OCI-LY1 (cell line): ENCODE data around the gene FAM53B.

Experiments
- H2AFZ ChIP-seq: fragments of 200-600 bp; sonication (generic), shearing (Covaris generic); 2 replicates; pipeline ENCODE4 v1.6.0; 2014; ENCODE audit warnings: antibody characterized with exemption, mild to moderate bottlenecking, low read length
- H3F3A ChIP-seq: fragments of 200-600 bp; sonication (generic), shearing (Covaris generic); 2 replicates; pipeline ENCODE4 v1.6.0; 2014; ENCODE audit warnings: mild to moderate bottlenecking, antibody characterized with exemption, low read length, moderate library complexity; ENCODE audit not compliant: insufficient read depth
- H3K27ac ChIP-seq: fragments of 200-600 bp; sonication (generic); 2 replicates; pipeline ENCODE4 v1.5.1; 2014; ENCODE audit warnings: low read length, mixed run types, mild to moderate bottlenecking, low read depth; ENCODE audit not compliant: poor library complexity, severe bottlenecking
- H3K27me3 ChIP-seq: fragments of 200-600 bp; sonication (generic); 2 replicates; pipeline ENCODE4 v1.6.0; 2014; ENCODE audit warnings: antibody characterized with exemption, mild to moderate bottlenecking, low read length, moderate library complexity; ENCODE audit not compliant: insufficient read depth
- H3K36me3 ChIP-seq: fragments of 200-600 bp; sonication (generic); 2 replicates; pipeline ENCODE4 v1.6.1; 2014; ENCODE audit warnings: mild to moderate bottlenecking, antibody characterized with exemption, low read length, moderate library complexity, mixed read lengths; ENCODE audit not compliant: insufficient read depth
- H3K4me1 ChIP-seq: fragments of 200-600 bp; sonication (generic); 2 replicates; pipeline ENCODE4 v1.5.1; 2014; ENCODE audit warnings: mild to moderate bottlenecking, low read length, moderate library complexity; ENCODE audit not compliant: insufficient read depth, severe bottlenecking
- H3K4me2 ChIP-seq: fragments of 200-600 bp; sonication (generic), shearing (Covaris generic); 2 replicates; pipeline ENCODE4 v1.6.1; 2014; ENCODE audit warnings: low read length
- H3K4me3 ChIP-seq: fragments of 200-600 bp; sonication (generic); 2 replicates; pipeline ENCODE4 v1.5.1; 2014; ENCODE audit warnings: low read length, low read depth, mild to moderate bottlenecking, mixed read lengths; ENCODE audit not compliant: poor library complexity, severe bottlenecking
- H3K79me2 ChIP-seq: fragments of 200-600 bp; shearing (Covaris generic); 2 replicates; pipeline ENCODE4 v1.6.1; 2016; ENCODE audit warnings: mixed run types, low read length, mixed read lengths; ENCODE audit not compliant: insufficient read depth
- H3K9ac ChIP-seq: fragments of 200-600 bp; sonication (generic), shearing (Covaris generic); 2 replicates; pipeline ENCODE4 v1.6.1; 2014; ENCODE audit warnings: mild to moderate bottlenecking, low read length, mixed read lengths
- H3K9me2 ChIP-seq: fragments of 200-600 bp; sonication (generic), shearing (Covaris generic); 2 replicates; pipeline ENCODE4 v1.6.1; 2014; ENCODE audit warnings: low read depth, mild to moderate bottlenecking, low read length, mixed read lengths
- H3K9me3 ChIP-seq: fragments of 200-600 bp; shearing (Covaris generic); 2 replicates; pipeline ENCODE4 v1.6.1; 2014; ENCODE audit warnings: low read length, mixed read lengths
- H4K20me1 ChIP-seq: fragments of 200-600 bp; sonication (generic), shearing (Covaris generic); 2 replicates; pipeline ENCODE4 v1.6.0; 2016; ENCODE audit warnings: mild to moderate bottlenecking, low read length; ENCODE audit not compliant: insufficient read depth
- EZH2 ChIP-seq: fragments of 200-600 bp; sonication (generic), shearing (Covaris generic); IDR thresholded peaks from 2 replicates; pipeline ENCODE4 v1.8.0; 2017; ENCODE audit warnings: borderline replicate concordance, mixed run types, mild to moderate bottlenecking, antibody characterized with exemption, low read length, moderate library complexity, mixed read lengths
- TF ChIP-seq, protein P1 (sequence below): fragments of 200-600 bp; sonication (generic), shearing (Covaris generic); IDR thresholded peaks from 2 replicates; pipeline ENCODE4 v1.5.1; 2017; ENCODE audit warnings: mild to moderate bottlenecking, antibody characterized with exemption, low read length, moderate library complexity, mixed read lengths

FAM53B gene

DNA sequence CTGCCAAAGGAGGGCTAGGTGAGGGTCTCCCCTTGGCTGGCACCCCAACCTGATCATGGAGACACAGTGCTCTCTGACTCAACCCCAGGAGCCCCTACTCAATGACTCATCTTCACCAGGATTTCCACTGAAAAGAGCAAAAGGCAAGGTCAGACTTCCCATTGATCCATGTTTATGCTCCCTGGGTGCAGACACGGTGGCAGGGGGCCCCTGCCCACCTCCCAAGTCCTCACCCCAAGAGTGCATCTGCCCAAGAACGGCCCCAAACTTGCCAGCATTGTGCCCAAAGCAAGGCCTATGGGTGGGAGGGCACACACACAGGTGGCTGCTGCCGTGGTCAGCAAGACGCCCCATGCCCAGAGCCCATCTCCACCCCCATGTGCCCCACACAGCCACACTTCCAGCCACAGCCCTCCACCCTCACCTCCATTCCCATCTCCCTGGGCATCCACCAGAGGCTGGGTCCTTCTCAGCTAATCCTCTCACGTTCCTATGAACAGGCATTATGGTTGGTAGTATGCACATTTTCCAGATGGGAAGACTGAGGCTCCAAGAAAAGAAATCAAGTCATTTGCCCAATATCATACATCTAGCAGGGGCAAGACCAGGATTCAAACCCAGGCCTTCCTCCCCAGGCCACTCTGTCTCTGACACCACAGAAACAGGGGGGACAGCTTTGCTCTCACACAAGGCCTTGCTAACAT, 31.3 kb downstream of the FAM53B start:
- Histone ChIP-seq H3K4me1 (peaks cover 76% of the 10 kb centered on the region), H4K20me1 (no peaks in the 10 kb centered on the region), H3K9ac (no peak overlapping the region), H3K4me2 (no peak overlapping the region), H3K36me3 (peaks cover 30% of the 10 kb centered on the region), H2AFZ (no peak overlapping the region), H3K27ac (no peak overlapping the region), H3K27me3 (no peaks in the 10 kb centered on the region), H3K9me2 (no peaks in the 10 kb centered on the region), H3K9me3 (no peaks in the 10 kb centered on the region), H3K4me3 (no peak overlapping the region), H3K79me2 (peaks cover 64% of the 10 kb centered on the region), H3F3A (no peaks in the 10 kb centered on the region)
- no peak for TF ChIP-seq EZH2
- TF ChIP-seq, protein P1, sequence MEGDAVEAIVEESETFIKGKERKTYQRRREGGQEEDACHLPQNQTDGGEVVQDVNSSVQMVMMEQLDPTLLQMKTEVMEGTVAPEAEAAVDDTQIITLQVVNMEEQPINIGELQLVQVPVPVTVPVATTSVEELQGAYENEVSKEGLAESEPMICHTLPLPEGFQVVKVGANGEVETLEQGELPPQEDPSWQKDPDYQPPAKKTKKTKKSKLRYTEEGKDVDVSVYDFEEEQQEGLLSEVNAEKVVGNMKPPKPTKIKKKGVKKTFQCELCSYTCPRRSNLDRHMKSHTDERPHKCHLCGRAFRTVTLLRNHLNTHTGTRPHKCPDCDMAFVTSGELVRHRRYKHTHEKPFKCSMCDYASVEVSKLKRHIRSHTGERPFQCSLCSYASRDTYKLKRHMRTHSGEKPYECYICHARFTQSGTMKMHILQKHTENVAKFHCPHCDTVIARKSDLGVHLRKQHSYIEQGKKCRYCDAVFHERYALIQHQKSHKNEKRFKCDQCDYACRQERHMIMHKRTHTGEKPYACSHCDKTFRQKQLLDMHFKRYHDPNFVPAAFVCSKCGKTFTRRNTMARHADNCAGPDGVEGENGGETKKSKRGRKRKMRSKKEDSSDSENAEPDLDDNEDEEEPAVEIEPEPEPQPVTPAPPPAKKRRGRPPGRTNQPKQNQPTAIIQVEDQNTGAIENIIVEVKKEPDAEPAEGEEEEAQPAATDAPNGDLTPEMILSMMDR = no peak

DNA sequence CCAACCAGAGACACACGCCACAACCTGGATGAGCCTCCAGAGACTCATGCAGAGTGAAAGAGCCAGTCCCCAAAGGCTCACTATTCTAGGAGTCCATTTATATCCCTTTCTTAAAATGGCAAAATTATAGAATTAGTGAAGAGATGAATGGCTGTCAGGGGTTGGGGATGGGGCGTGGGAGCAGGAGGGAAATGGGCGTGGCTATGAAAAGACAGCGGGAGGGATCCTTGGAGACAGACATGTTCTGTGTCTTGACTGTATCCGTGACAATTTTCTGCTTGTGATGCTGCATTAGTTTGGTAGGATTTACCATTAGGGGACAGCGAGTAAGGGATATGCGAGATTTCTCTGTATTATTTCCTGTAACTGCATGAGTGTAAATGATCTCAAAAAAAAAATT, 33.0 kb downstream of the FAM53B start:
- no peak overlapping the region for H2AFZ ChIP-seq
- H3F3A ChIP-seq = no peaks in the 10 kb centered on the region
- peaks cover 84% of the 10 kb centered on the region for H3K4me1 ChIP-seq
- no peaks in the 10 kb centered on the region for H4K20me1 ChIP-seq
- H3K9me2 ChIP-seq = no peaks in the 10 kb centered on the region
- no peaks in the 10 kb centered on the region for H3K27me3 ChIP-seq
- H3K27ac ChIP-seq = no peak overlapping the region
- peaks cover 25% of the 10 kb centered on the region for H3K36me3 ChIP-seq
- no peak overlapping the region for H3K4me2 ChIP-seq
- peaks cover 48% of the 10 kb centered on the region for H3K79me2 ChIP-seq
- no peak for TF ChIP-seq EZH2
- TF ChIP-seq, protein P1 = no peak
- no peak overlapping the region for H3K9ac ChIP-seq
- no peaks in the 10 kb centered on the region for H3K9me3 ChIP-seq
- H3K4me3 ChIP-seq = no peak overlapping the region

DNA sequence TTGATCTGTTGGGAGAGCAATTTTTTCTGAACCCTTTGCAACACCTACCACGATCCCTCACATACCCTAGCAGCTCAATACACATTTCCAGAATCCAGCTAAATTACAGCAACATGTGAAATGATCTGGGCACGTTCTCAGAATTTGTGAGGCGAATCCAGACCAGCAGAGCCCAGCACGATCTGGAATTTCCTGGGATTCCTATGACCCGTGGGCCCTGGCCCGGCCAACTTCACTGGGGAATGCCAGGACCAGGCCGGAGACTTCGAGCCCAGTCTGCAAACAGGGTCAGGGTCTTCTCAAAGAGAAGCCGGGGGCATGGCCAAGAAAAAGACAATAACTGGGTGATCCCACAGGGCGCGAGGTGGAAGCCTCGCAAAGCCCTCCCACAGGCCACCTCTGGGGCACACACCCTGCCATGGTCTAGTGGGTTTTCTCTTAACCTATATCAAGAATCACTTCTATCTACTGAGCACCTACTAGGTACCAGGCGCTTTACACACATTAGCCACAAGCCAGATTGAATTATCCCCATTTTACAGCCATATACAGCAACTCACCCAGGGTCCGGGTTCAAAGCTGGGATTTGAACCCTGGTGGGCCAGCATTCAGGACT, 33.8 kb downstream of the FAM53B start:
- H3K9ac ChIP-seq = no peak overlapping the region
- H3K79me2 ChIP-seq = peaks cover 40% of the 10 kb centered on the region
- no peak overlapping the region for H2AFZ ChIP-seq
- no peak overlapping the region for H3K4me2 ChIP-seq
- H3K36me3 ChIP-seq = peaks cover 33% of the 10 kb centered on the region
- no peaks in the 10 kb centered on the region for H3K9me2 ChIP-seq
- H3K4me3 ChIP-seq = no peak overlapping the region
- H3K27me3 ChIP-seq = no peaks in the 10 kb centered on the region
- H3F3A ChIP-seq = no peaks in the 10 kb centered on the region
- no peaks in the 10 kb centered on the region for H3K9me3 ChIP-seq
- TF ChIP-seq EZH2 = no peak
- TF ChIP-seq, protein P1 = no peak
- no peaks in the 10 kb centered on the region for H4K20me1 ChIP-seq
- H3K4me1 ChIP-seq = peaks cover 90% of the 10 kb centered on the region
- H3K27ac ChIP-seq = no peak overlapping the region
